K562 (cell line): ENCODE measurements around the gene HDHD5. TPM values are rescaled to one million over a fixed set of nuclear protein-coding genes. Genes with fewer than 3 reads are reported as not detected.
A peak's percentile ranks its signal among the peaks of the same experiment; 100 is the strongest.

Source experiments
- ATAC-seq: fragments of 200-7000 bp; cut with Tn5 transposase; 3 replicates; pipeline ENCODE4 v1.9.1; 2020; ENCODE audit warnings: moderate library complexity
- BruUV-seq: library from RNA; stranded (reverse); fragments of 400-500 nt; replicated peaks from 2 replicates; lab custom pipeline; 2021; lab: Mats Ljungman, UMichigan
- CTCF ChIA-PET: fragments of 300-600 bp; formaldehyde crosslinking; extraction: SDS; loops from one replicate; lab custom pipeline; 2021; ENCODE audit warnings: low intra/inter-chr PET ratio; lab: Yijun Ruan, JAX
- POLR2A ChIA-PET: fragments of 300-600, 350-650 bp; sonication (Branson Sonifier 250); formaldehyde crosslinking; extraction: SDS; loops from one replicate; lab custom pipeline; 2021; ENCODE audit warnings: antibody characterized with exemption, inconsistent platforms; lab: Yijun Ruan, JAX
- DNase-seq, 4 experiments: peaks; one replicate each; pipeline versions ENCODE4 v3.0.0 to v3.0.0-alpha.2; 2011 to 2018; ENCODE audit warnings: low spot score in 3 of 4, mixed read lengths in 3 of 4; ENCODE audit errors: extremely low read depth in 1 of 4
- FAIRE-seq: peaks from 2 replicates; lab custom pipeline; 2011; peaks lifted over from hg19 to GRCh38; lab: Jason Lieb, UNC
- H2AFZ ChIP-seq: 2 replicates; pipeline ENCODE4 v1.6.0; 2011; ENCODE audit warnings: low read depth, low read length, control low read depth, inconsistent platforms
- H3K27ac ChIP-seq: fragments of 200-600 bp; 3 replicates; pipeline ENCODE4 v1.8.0; 2011; ENCODE audit warnings: low read depth, mild to moderate bottlenecking, control low read depth, inconsistent platforms, low read length, moderate library complexity, mixed read lengths; ENCODE audit errors: extremely low read depth
- H3K27me3 ChIP-seq, 2 experiments: fragments of 300-600 bp in 1 of 2; 2 replicates in 1 of 2; 3 replicates in 1 of 2; pipeline versions ENCODE4 v1.6.0 to v1.8.0; 2011; ENCODE audit warnings: inconsistent platforms in 2 of 2, low read length in 2 of 2, mild to moderate bottlenecking in 1 of 2, mixed read lengths in 1 of 2, moderate library complexity in 1 of 2; ENCODE audit not compliant: control insufficient read depth in 2 of 2, insufficient read depth in 2 of 2
- H3K36me3 ChIP-seq: fragments of 300-600 bp; 3 replicates; pipeline ENCODE4 v1.8.0; 2011; ENCODE audit warnings: mild to moderate bottlenecking, low read length, inconsistent platforms; ENCODE audit not compliant: control insufficient read depth, insufficient read depth
- H3K4me1 ChIP-seq, 2 experiments: fragments of 200-600 bp in 1 of 2; replicated peaks in 1 of 2; 2 replicates in 1 of 2; 3 replicates in 1 of 2; pipeline versions ENCODE4 v1.5.1 to v1.8.0; 2011; ENCODE audit warnings: inconsistent platforms in 2 of 2, low read length in 2 of 2, mild to moderate bottlenecking in 1 of 2, mixed read lengths in 1 of 2, moderate library complexity in 1 of 2; ENCODE audit not compliant: control insufficient read depth in 2 of 2, insufficient read depth in 2 of 2
- H3K4me2 ChIP-seq: 2 replicates; pipeline ENCODE4 v1.6.1; 2011; ENCODE audit warnings: low read length, control low read depth, inconsistent platforms, mixed read lengths; ENCODE audit not compliant: insufficient read depth
- H3K4me3 ChIP-seq: fragments of 200-600 bp; sonication (generic), shearing (Covaris generic); 2 replicates; pipeline ENCODE4 v1.5.1; 2016; ENCODE audit warnings: control low read depth, inconsistent platforms
- H3K79me2 ChIP-seq: fragments of 200-600 bp; 3 replicates; pipeline ENCODE4 v1.8.0; 2011; ENCODE audit warnings: low read length, inconsistent platforms; ENCODE audit not compliant: control insufficient read depth, insufficient read depth
- H3K9ac ChIP-seq, 2 experiments: 2 replicates each; pipeline versions ENCODE4 v1.6.0 to v1.6.1; 2011; ENCODE audit warnings: low read depth in 2 of 2, low read length in 2 of 2, control low read depth in 1 of 2, inconsistent platforms in 1 of 2, mild to moderate bottlenecking in 1 of 2, mixed read lengths in 1 of 2; ENCODE audit not compliant: insufficient read depth in 1 of 2
- H3K9me1 ChIP-seq: one replicate; pipeline ENCODE4 v1.6.0; 2011; ENCODE audit warnings: inconsistent platforms, mild to moderate bottlenecking, low read length, moderate library complexity; ENCODE audit not compliant: control insufficient read depth, insufficient read depth
- H3K9me3 ChIP-seq: replicated peaks from 2 replicates; pipeline ENCODE4 v1.5.1; 2011; ENCODE audit warnings: low read depth, low read length, inconsistent platforms; ENCODE audit not compliant: control insufficient read depth, insufficient read depth
- H4K20me1 ChIP-seq: replicated peaks from 2 replicates; pipeline ENCODE4 v1.6.1; 2011; ENCODE audit warnings: low read length, inconsistent platforms, mixed read lengths; ENCODE audit not compliant: control insufficient read depth, insufficient read depth
- ATF1 ChIP-seq, 2 experiments: fragments of 450-650 bp in 1 of 2; IDR thresholded peaks; 2 replicates each; pipeline ENCODE4 v1.6.1; 2016; ENCODE audit warnings: missing compliant biosample characterization in 1 of 2, missing genetic modification characterization in 1 of 2
- BCL6 ChIP-seq: fragments of 250-450 bp; sonication (Bioruptor Pico); IDR thresholded peaks from 2 replicates; pipeline ENCODE4 v1.4.0; 2020
- CTCF ChIP-seq, 3 experiments: IDR thresholded peaks in 2 of 3; conservative IDR thresholded peaks in 1 of 3; 2 replicates each; pipeline ENCODE4 v1.5.1; 2011 to 2012; ENCODE audit warnings: low read length in 3 of 3, mild to moderate bottlenecking in 3 of 3, control low read depth in 2 of 3, improper control_type of control experiment in 1 of 3, inconsistent platforms in 1 of 3, low read depth in 1 of 3, mixed read lengths in 1 of 3, moderate library complexity in 1 of 3; ENCODE audit not compliant: insufficient read depth in 2 of 3
- E2F4 ChIP-seq: sonication (generic); formaldehyde crosslinking; IDR thresholded peaks from 2 replicates; pipeline ENCODE4 v1.8.0; 2022; ENCODE audit warnings: mild to moderate bottlenecking, low read depth, missing genetic modification reagents
- HDAC8 ChIP-seq: fragments of 450-650 bp; IDR thresholded peaks from 2 replicates; pipeline ENCODE4 v1.6.1; 2016; ENCODE audit warnings: mild to moderate bottlenecking, missing genetic modification characterization, moderate library complexity, missing compliant biosample characterization
- NELFE ChIP-seq: IDR thresholded peaks from 2 replicates; pipeline ENCODE4 v1.6.1; 2011; ENCODE audit warnings: mild to moderate bottlenecking; ENCODE audit not compliant: insufficient read depth, insufficient read length
- NFE2 ChIP-seq: IDR thresholded peaks from 2 replicates; pipeline ENCODE4 v1.6.1; 2014; ENCODE audit warnings: antibody characterized with exemption, low read depth
- RAD21 ChIP-seq, 2 experiments: fragments of 250-450 bp in 1 of 2; fragments of 450-650 bp in 1 of 2; sonication (Bioruptor Pico) in 1 of 2; formaldehyde crosslinking in 1 of 2; IDR thresholded peaks in 1 of 2; conservative IDR thresholded peaks in 1 of 2; 2 replicates each; pipeline versions ENCODE4 v1.4.0 to v1.8.0; 2020 to 2022; ENCODE audit warnings: mild to moderate bottlenecking in 2 of 2, moderate library complexity in 1 of 2
- SMARCB1 ChIP-seq: IDR thresholded peaks from 2 replicates; pipeline ENCODE4 v1.6.1; 2011; ENCODE audit warnings: improper control_type of control experiment, low read depth; ENCODE audit not compliant: insufficient read length
- ZNF77 ChIP-seq: fragments of 250-450 bp; sonication (Bioruptor Pico); IDR thresholded peaks from 2 replicates; pipeline ENCODE4 v1.5.0; 2020
- WGBS: fragments of 100-300 bp; shearing (Covaris generic); methylation state at CpG from one replicate; pipeline ENCODE4 v1.1.6; 2016; ENCODE audit warnings: low coverage, mixed read lengths; ENCODE audit not compliant: insufficient coverage; ENCODE audit errors: missing lambda C conversion rate; 5-methylcytosine and 5-hydroxymethylcytosine counted together
- in situ Hi-C: fragments of 300-500 bp; cut with MboI; formaldehyde crosslinking; loops from 4 replicates; pipeline ENCODE4 v1.15.0; 2018; ENCODE audit warnings: inconsistent platforms, mixed read lengths
- intact Hi-C: fragments of 100-400 bp; cut with micrococcal nuclease; formaldehyde crosslinking; loops from 2 replicates; pipeline ENCODE4 v1.14.2; 2022
- polyA plus RNA-seq, 8 experiments: library from polyadenylated mRNA; depleted of rRNA in 4 of 8; stranded (reverse) in 5 of 8; unstranded in 3 of 8; fragments of >200 nt; fragmentation: Nextera tagmentation in 2 of 8; fragmentation: Illumina TruSeq in 1 of 8; extraction: Ambion mirVana in 2 of 8; extraction: Trizol in 1 of 8; gene quantifications; 2 replicates each; pipeline versions ENCODE4 v1.2.1 to v1.2.3, GENCODE V29; 2011 to 2014; ENCODE audit warnings: inconsistent platforms in 1 of 8, missing spikeins in 1 of 8
- total RNA-seq, 7 experiments: library from RNA; depleted of rRNA in 6 of 7; stranded (reverse); fragments of >200 nt in 6 of 7; fragmentation: Illumina TruSeq in 2 of 7; extraction: Trizol in 2 of 7; gene quantifications; 2 replicates each; pipeline versions ENCODE4 v1.2.1 to v1.2.3, GENCODE V29; 2011 to 2021; ENCODE audit warnings: low replicate concordance in 1 of 7

The HDHD5 gene
- total and polyA plus RNA-seq, 9 of the 15 experiments (the other 6 are each of a cell fraction or from before 2014, with no cell fraction given): 1.6 to 36.6 (median 24.2) TPM

GRCh38 chr22:17164392-17165024 lies 5.4 kb upstream of the HDHD5 start:
- Histone ChIP-seq H3K9me3 (no peaks in the 10 kb centered on the region), H3K9ac (no peak overlapping the region), H3K4me2 (no peak overlapping the region), H4K20me1 (0 out of 2 replicates have a peak, but pooled peaks cover 4% of the 10 kb centered on the region), H2AFZ (no peak overlapping the region), H3K4me3 (no peak overlapping the region), H3K4me1 (peaks cover 0 to 2% of the 10 kb centered on the region in 2 experiments; a peak in 2 of 5 replicates), H3K79me2 (no peaks in the 10 kb centered on the region), H3K27me3 (peaks cover 20 to 45% of the 10 kb centered on the region in 2 experiments), H3K9me1 (no peaks in the 10 kb centered on the region), H3K36me3 (no peaks in the 10 kb centered on the region), H3K27ac (no peak overlapping the region)
- peak in 2 of 4 experiments; percentile 44 to 46 for DNase-seq
- in situ Hi-C loops (no loop called here), intact Hi-C loops (no loop called here)
- ChIA-PET POLR2A (no interaction called here), CTCF (no interaction called here)
- WGBS: 0% methylated on average over 3 of the region's 3 CpGs
- BruUV-seq: no TSS peak
- FAIRE-seq: peak; percentile 52
- peak; percentile 40; the same call in 2 of the 3 replicates for ATAC-seq
- TF ChIP-seq NFE2 (no peak), SMARCB1 (no peak), CTCF (IDR thresholded peaks at IDR 0.05 in 2 of 3, conservative IDR thresholded peaks at IDR 0.05 in 1 of 3; ENCODE audit: insufficient read depth in 2 of 3, low read depth in 1 of 3, low read length in 3 of 3) (peak; percentile 10 to 47 (median 36); a peak in 3 of 6 replicates), BCL6 (CRISPR knock-in tag) (no peak), E2F4 (CRISPR knock-in tag) (no peak), ATF1 (CRISPR knock-in tag; IDR thresholded peaks at IDR 0.05) (no peak), ATF1 (tag; IDR thresholded peaks at IDR 0.05) (no peak), NELFE (no peak), ZNF77 (CRISPR knock-in tag) (no peak), RAD21 (CRISPR knock-in tag; conservative IDR thresholded peaks at IDR 0.05 in 1 of 2, IDR thresholded peaks at IDR 0.05 in 1 of 2) (0 out of 4 replicates have a peak, but pooled peaks of 1 of the 2 experiments have one; percentile 10), HDAC8 (no peak)
- TF ChIP-seq, all 486 proteins: peak for 2
